ENCODE results near the gene KIF20A. TPM values are rescaled to one million over a fixed set of nuclear protein-coding genes. Genes with fewer than 3 reads are reported as not detected.

KIF20A gene
- polyA plus RNA-seq, 1 of the 3 experiments (the other 2 are of a cell fraction): 16.0 TPM

GRCh38 chr5:138212828-138213160 lies 33.9 kb downstream of the KIF20A start:
- peak overlapping the region; percentile 56 to 64 for H3K27ac ChIP-seq (ENCODE audit: low read depth in 2 of 2, low read length in 1 of 2)
- POLR2A ChIA-PET: interaction anchor here (0.7 to 1.0 kb wide), 3 partner anchors 16 to 140 kb away, joined by 4 to 7 read pairs (median 5); partner anchors contain the start of gene KDM3B
- H3F3A ChIP-seq (replicated peaks; ENCODE audit: insufficient read depth): peaks cover 5% of the 10 kb centered on the region
- peaks cover 54% of the 10 kb centered on the region for H3K79me2 ChIP-seq (ENCODE audit: insufficient read depth)
- DNase-seq: no peak
- CTCF ChIA-PET: interaction anchor here (0.9 to 3.7 kb wide), 10 partner anchors 10 to 434 kb away, joined by 3 to 17 read pairs (median 4); partner anchors contain the start of gene KDM3B
- no peaks in the 10 kb centered on the region for H3K9me2 ChIP-seq
- WGBS (ENCODE audit: low lambda C conversion rate): 2% methylated on average over 8 of the region's 8 CpGs
- TF ChIP-seq REST (IDR thresholded peaks at IDR 0.05; ENCODE audit: low read depth, low read length) (no peak), RFX5 (IDR thresholded peaks at IDR 0.05; ENCODE audit: low read length) (no peak), YY1 (IDR thresholded peaks at IDR 0.05; ENCODE audit: low read depth) (no peak), JUND (IDR thresholded peaks at IDR 0.05) (no peak), NFIC (IDR thresholded peaks at IDR 0.05; ENCODE audit: borderline replicate concordance) (no peak), POLR2AphosphoS5 (IDR thresholded peaks at IDR 0.05; ENCODE audit: low read depth, low read length) (no peak), FOSL2 (IDR thresholded peaks at IDR 0.05; ENCODE audit: borderline replicate concordance, low read depth) (no peak), RCOR1 (IDR thresholded peaks at IDR 0.05; ENCODE audit: low read length) (no peak), GATA2 (CRISPR knock-in tag; IDR thresholded peaks at IDR 0.05) (no peak), CHD2 (IDR thresholded peaks at IDR 0.05; ENCODE audit: low read length, partially characterized antibody) (no peak), IRF3 (IDR thresholded peaks at IDR 0.05; ENCODE audit: low read depth, low read length) (no peak), MAX (IDR thresholded peaks at IDR 0.05; ENCODE audit: low read depth) (no peak), FOXJ3 (CRISPR knock-in tag; IDR thresholded peaks at IDR 0.05) (no peak), GABPA (IDR thresholded peaks at IDR 0.05; ENCODE audit: low read depth) (no peak), TCF12 (IDR thresholded peaks at IDR 0.05) (no peak), CTCF (IDR thresholded peaks at IDR 0.05) (no peak), SMC3 (IDR thresholded peaks at IDR 0.05; ENCODE audit: low read depth, low read length) (no peak), SIN3A (IDR thresholded peaks at IDR 0.05; ENCODE audit: borderline replicate concordance, low read depth, low read length) (no peak), NRF1 (IDR thresholded peaks at IDR 0.05; ENCODE audit: low read depth, low read length) (no peak), PBX3 (IDR thresholded peaks at IDR 0.05) (no peak)
- H3K4me3 ChIP-seq (ENCODE audit: low read depth in 2 of 2, low read length in 1 of 2): peak overlapping the region; percentile 79 to 95
- no peaks in the 10 kb centered on the region for H3K27me3 ChIP-seq (ENCODE audit: insufficient read depth)
- peaks cover 0 to 14% of the 10 kb centered on the region in 2 experiments for H3K36me3 ChIP-seq (replicated peaks in 1 of 2; ENCODE audit: control insufficient read depth in 1 of 2, insufficient read depth in 2 of 2, low read length in 1 of 2)
- H3K9ac ChIP-seq: peak overlapping the region; percentile 90
- peak overlapping the region; percentile 89 for H2AFZ ChIP-seq (ENCODE audit: low read depth)
- no peaks in the 10 kb centered on the region for H3K9me3 ChIP-seq
- peaks cover 5 to 12% of the 10 kb centered on the region in 2 experiments; a peak in 2 of 4 replicates for H3K4me1 ChIP-seq (ENCODE audit: control insufficient read depth in 1 of 2, insufficient read depth in 2 of 2, low read depth in 1 of 2, low read length in 1 of 2)
- 0 out of 2 replicates have a peak, but pooled peaks cover 3% of the 10 kb centered on the region for H4K20me1 ChIP-seq (ENCODE audit: insufficient read depth)
- H3K4me2 ChIP-seq: peak overlapping the region; percentile 94

All from SK-N-SH (cell line).